ENCODE data around the gene S100A6. TPM values are rescaled to one million over a fixed set of nuclear protein-coding genes. Genes with fewer than 3 reads are reported as not detected.

S100A6 gene
- total RNA-seq, 1 experiment from 2014 or later: 19.2 TPM

DNA sequence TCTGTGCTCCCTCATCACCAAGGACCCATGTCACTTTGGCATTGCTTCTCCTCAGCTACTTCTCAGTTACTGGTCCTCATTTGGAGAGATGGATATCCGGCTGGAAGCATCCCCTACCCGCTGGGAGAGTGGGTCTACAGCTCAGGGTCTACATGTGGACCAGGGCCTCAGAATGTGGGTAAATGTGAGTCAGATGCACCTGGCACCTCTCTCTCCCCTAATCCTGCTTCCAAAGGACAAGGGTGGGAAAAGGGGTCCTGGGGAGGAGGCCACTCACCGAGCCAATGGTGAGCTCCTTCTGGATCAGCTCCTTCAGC lies 908 bp downstream of the S100A6 start:
- ChIA-PET POLR2A (interaction anchor here (0.6 to 3.0 kb wide), 2 partner anchors 34 to 93 kb away, joined by 3 to 13 read pairs; partner anchors contain the start of genes S100A1 and S100A13), CTCF (interaction anchor here (1.0 to 10.8 kb wide), 11 partner anchors 10 to 181 kb away, joined by 3 to 188 read pairs (median 5); partner anchors contain the start of genes S100A1, S100A13, S100A16 and S100A4)
- H3K36me3 Mint-ChIP-seq: no peaks in the 10 kb centered on the region
- H3K4me1 Mint-ChIP-seq: peaks cover 50% of the 10 kb centered on the region
- TF ChIP-seq, protein P1, sequence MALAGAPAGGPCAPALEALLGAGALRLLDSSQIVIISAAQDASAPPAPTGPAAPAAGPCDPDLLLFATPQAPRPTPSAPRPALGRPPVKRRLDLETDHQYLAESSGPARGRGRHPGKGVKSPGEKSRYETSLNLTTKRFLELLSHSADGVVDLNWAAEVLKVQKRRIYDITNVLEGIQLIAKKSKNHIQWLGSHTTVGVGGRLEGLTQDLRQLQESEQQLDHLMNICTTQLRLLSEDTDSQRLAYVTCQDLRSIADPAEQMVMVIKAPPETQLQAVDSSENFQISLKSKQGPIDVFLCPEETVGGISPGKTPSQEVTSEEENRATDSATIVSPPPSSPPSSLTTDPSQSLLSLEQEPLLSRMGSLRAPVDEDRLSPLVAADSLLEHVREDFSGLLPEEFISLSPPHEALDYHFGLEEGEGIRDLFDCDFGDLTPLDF (CRISPR knock-in tag; IDR thresholded peaks at IDR 0.05): no peak
- TF ChIP-seq TP53 (CRISPR knock-in tag; IDR thresholded peaks at IDR 0.05): no peak
- no peak for TF ChIP-seq RELA (CRISPR knock-in tag; IDR thresholded peaks at IDR 0.05; ENCODE audit: borderline replicate concordance)
- no peak overlapping the region for H3K4me3 Mint-ChIP-seq
- H3K27ac Mint-ChIP-seq: no peak overlapping the region
- peaks cover 39% of the 10 kb centered on the region for H3K27me3 Mint-ChIP-seq (ENCODE audit: low read depth)
- ATAC-seq (no peak), DNase-seq (ENCODE audit: low spot score) (no peak)
- H3K9me3 Mint-ChIP-seq: no peaks in the 10 kb centered on the region

DNA sequence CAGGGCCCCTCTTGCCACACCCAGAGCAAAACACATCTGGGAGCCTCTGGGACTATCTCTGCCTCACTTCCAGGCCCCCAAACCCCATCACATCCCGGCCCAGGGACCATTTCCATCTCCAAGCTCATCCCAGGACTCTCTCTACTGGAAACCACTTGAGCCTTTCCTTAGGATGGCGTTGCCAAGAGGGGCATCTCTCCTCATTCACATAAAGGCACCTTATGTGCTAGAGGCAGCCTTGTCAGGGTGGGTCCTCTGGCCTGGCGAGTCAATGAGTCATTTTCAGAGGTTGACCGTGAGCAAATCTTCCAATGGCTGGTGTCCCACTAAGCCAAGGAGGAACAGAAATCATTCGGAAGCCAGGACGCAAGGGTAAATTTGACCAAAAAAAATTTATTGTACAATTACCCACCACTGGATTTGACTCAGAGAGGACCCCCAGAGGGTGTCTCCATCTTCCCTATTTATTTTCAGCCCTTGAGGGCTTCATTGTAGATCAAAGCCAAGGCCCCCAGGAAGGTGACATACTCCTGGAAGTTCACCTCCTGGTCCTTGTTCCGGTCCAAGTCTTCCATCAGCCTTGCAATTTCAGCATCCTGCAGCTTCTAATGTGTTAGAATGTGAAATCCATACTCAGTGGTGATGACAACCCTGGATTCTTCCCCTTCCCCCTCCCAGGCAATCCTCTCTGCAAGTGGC lies 1.4 kb downstream of the S100A6 start:
- peaks cover 39% of the 10 kb centered on the region for H3K27me3 Mint-ChIP-seq (ENCODE audit: low read depth)

DNA sequence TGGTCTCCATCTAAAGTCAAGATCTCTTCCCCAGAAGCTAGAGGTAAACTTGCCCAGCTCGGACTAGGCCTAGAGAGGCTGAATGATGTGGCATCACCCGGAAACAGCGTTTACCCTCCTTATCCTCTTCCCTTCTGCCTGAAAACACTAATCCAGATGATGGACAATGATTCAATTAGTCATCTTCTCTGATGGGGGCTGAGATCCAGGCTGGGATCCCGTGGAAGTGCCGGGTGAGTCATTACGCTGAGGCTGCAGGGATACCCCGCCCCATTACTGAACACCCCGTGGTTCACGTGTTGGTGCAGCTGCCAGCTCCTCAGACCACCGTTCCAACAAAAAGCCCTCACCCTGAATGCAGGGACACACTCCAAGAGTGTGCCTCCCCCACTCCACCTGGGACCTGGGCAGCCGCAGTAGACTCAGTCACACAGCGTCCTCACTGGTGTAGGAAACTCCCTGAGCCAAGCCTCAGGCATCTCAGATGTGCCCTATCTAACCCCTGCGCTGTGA lies 2.0 kb downstream of the S100A6 start:
- DNase-seq (ENCODE audit: low spot score): no peak
- TF ChIP-seq TEAD4 (CRISPR knock-in tag; IDR thresholded peaks at IDR 0.05) (no peak), CBFB (CRISPR knock-in tag; IDR thresholded peaks at IDR 0.05; ENCODE audit: low read depth) (no peak), HMGA2 (CRISPR knock-in tag; IDR thresholded peaks at IDR 0.05) (no peak)
- TF ChIP-seq, protein P2, sequence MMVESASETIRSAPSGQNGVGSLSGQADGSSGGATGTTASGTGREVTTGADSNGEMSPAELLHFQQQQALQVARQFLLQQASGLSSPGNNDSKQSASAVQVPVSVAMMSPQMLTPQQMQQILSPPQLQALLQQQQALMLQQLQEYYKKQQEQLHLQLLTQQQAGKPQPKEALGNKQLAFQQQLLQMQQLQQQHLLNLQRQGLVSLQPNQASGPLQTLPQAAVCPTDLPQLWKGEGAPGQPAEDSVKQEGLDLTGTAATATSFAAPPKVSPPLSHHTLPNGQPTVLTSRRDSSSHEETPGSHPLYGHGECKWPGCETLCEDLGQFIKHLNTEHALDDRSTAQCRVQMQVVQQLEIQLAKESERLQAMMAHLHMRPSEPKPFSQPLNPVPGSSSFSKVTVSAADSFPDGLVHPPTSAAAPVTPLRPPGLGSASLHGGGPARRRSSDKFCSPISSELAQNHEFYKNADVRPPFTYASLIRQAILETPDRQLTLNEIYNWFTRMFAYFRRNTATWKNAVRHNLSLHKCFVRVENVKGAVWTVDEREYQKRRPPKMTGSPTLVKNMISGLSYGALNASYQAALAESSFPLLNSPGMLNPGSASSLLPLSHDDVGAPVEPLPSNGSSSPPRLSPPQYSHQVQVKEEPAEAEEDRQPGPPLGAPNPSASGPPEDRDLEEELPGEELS (CRISPR knock-in tag; IDR thresholded peaks at IDR 0.05): no peak
- TF ChIP-seq, protein P3, sequence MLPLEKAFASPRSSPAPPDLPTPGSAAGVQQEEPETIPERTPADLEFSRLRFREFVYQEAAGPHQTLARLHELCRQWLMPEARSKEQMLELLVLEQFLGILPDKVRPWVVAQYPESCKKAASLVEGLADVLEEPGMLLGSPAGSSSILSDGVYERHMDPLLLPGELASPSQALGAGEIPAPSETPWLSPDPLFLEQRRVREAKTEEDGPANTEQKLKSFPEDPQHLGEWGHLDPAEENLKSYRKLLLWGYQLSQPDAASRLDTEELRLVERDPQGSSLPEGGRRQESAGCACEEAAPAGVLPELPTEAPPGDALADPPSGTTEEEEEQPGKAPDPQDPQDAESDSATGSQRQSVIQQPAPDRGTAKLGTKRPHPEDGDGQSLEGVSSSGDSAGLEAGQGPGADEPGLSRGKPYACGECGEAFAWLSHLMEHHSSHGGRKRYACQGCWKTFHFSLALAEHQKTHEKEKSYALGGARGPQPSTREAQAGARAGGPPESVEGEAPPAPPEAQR (CRISPR knock-in tag; IDR thresholded peaks at IDR 0.05): no peak
- TF ChIP-seq, protein P4, sequence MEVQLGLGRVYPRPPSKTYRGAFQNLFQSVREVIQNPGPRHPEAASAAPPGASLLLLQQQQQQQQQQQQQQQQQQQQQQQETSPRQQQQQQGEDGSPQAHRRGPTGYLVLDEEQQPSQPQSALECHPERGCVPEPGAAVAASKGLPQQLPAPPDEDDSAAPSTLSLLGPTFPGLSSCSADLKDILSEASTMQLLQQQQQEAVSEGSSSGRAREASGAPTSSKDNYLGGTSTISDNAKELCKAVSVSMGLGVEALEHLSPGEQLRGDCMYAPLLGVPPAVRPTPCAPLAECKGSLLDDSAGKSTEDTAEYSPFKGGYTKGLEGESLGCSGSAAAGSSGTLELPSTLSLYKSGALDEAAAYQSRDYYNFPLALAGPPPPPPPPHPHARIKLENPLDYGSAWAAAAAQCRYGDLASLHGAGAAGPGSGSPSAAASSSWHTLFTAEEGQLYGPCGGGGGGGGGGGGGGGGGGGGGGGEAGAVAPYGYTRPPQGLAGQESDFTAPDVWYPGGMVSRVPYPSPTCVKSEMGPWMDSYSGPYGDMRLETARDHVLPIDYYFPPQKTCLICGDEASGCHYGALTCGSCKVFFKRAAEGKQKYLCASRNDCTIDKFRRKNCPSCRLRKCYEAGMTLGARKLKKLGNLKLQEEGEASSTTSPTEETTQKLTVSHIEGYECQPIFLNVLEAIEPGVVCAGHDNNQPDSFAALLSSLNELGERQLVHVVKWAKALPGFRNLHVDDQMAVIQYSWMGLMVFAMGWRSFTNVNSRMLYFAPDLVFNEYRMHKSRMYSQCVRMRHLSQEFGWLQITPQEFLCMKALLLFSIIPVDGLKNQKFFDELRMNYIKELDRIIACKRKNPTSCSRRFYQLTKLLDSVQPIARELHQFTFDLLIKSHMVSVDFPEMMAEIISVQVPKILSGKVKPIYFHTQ (CRISPR knock-in tag; IDR thresholded peaks at IDR 0.05): no peak
- TF ChIP-seq, protein P5, sequence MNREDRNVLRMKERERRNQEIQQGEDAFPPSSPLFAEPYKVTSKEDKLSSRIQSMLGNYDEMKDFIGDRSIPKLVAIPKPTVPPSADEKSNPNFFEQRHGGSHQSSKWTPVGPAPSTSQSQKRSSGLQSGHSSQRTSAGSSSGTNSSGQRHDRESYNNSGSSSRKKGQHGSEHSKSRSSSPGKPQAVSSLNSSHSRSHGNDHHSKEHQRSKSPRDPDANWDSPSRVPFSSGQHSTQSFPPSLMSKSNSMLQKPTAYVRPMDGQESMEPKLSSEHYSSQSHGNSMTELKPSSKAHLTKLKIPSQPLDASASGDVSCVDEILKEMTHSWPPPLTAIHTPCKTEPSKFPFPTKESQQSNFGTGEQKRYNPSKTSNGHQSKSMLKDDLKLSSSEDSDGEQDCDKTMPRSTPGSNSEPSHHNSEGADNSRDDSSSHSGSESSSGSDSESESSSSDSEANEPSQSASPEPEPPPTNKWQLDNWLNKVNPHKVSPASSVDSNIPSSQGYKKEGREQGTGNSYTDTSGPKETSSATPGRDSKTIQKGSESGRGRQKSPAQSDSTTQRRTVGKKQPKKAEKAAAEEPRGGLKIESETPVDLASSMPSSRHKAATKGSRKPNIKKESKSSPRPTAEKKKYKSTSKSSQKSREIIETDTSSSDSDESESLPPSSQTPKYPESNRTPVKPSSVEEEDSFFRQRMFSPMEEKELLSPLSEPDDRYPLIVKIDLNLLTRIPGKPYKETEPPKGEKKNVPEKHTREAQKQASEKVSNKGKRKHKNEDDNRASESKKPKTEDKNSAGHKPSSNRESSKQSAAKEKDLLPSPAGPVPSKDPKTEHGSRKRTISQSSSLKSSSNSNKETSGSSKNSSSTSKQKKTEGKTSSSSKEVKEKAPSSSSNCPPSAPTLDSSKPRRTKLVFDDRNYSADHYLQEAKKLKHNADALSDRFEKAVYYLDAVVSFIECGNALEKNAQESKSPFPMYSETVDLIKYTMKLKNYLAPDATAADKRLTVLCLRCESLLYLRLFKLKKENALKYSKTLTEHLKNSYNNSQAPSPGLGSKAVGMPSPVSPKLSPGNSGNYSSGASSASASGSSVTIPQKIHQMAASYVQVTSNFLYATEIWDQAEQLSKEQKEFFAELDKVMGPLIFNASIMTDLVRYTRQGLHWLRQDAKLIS (CRISPR knock-in tag; IDR thresholded peaks at IDR 0.05; ENCODE audit: borderline replicate concordance): no peak

More for the DNA sequence above, 1.4 kb downstream of the S100A6 start:
- ChIA-PET CTCF (interaction anchor here (1.0 to 10.8 kb wide), 17 partner anchors 10 to 179 kb away, joined by 3 to 188 read pairs (median 6); partner anchors contain the start of genes CHTOP, S100A1, S100A13 and S100A16), POLR2A (interaction anchor here (3.0 kb wide), 1 partner anchor 93 kb away, joined by 13 read pairs; the partner anchor contains the start of genes S100A1 and S100A13)
- no peak for ATAC-seq
- Mint-ChIP-seq H3K9me3 (no peaks in the 10 kb centered on the region), H3K4me3 (peak overlapping the region; percentile 63; the same call in 1 of the 2 replicates), H3K27ac (no peak overlapping the region), H3K36me3 (no peaks in the 10 kb centered on the region), H3K4me1 (peaks cover 50% of the 10 kb centered on the region)
- no peak for DNase-seq (ENCODE audit: low spot score)
- TF ChIP-seq SMAD4 (CRISPR knock-in tag; IDR thresholded peaks at IDR 0.05): no peak
- TF ChIP-seq, protein P6, sequence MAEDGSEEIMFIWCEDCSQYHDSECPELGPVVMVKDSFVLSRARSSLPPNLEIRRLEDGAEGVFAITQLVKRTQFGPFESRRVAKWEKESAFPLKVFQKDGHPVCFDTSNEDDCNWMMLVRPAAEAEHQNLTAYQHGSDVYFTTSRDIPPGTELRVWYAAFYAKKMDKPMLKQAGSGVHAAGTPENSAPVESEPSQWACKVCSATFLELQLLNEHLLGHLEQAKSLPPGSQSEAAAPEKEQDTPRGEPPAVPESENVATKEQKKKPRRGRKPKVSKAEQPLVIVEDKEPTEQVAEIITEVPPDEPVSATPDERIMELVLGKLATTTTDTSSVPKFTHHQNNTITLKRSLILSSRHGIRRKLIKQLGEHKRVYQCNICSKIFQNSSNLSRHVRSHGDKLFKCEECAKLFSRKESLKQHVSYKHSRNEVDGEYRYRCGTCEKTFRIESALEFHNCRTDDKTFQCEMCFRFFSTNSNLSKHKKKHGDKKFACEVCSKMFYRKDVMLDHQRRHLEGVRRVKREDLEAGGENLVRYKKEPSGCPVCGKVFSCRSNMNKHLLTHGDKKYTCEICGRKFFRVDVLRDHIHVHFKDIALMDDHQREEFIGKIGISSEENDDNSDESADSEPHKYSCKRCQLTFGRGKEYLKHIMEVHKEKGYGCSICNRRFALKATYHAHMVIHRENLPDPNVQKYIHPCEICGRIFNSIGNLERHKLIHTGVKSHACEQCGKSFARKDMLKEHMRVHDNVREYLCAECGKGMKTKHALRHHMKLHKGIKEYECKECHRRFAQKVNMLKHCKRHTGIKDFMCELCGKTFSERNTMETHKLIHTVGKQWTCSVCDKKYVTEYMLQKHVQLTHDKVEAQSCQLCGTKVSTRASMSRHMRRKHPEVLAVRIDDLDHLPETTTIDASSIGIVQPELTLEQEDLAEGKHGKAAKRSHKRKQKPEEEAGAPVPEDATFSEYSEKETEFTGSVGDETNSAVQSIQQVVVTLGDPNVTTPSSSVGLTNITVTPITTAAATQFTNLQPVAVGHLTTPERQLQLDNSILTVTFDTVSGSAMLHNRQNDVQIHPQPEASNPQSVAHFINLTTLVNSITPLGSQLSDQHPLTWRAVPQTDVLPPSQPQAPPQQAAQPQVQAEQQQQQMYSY (CRISPR knock-in tag; IDR thresholded peaks at IDR 0.05): 0 out of 2 replicates have a peak, but pooled peaks have one; percentile 25

More for the DNA sequence above, 2.0 kb downstream of the S100A6 start:
- H3K27me3 Mint-ChIP-seq (ENCODE audit: low read depth): peaks cover 39% of the 10 kb centered on the region
- H3K4me1 Mint-ChIP-seq: peaks cover 50% of the 10 kb centered on the region
- H3K9me3 Mint-ChIP-seq: no peaks in the 10 kb centered on the region
- CTCF ChIA-PET: interaction anchor here (0.6 to 10.8 kb wide), 32 partner anchors 8 to 389 kb away, joined by 3 to 188 read pairs (median 6); partner anchors contain the start of genes CHTOP, GATAD2B, S100A1 and S100A13
- POLR2A ChIA-PET: interaction anchor here (0.8 to 3.0 kb wide), 5 partner anchors 19 to 94 kb away, joined by 4 to 13 read pairs (median 7); partner anchors contain the start of genes S100A1 and S100A13
- no peaks in the 10 kb centered on the region for H3K36me3 Mint-ChIP-seq
- H3K4me3 Mint-ChIP-seq: peak overlapping the region; percentile 63
- no peak for ATAC-seq
- H3K27ac Mint-ChIP-seq: no peak overlapping the region
